B cell (primary cell): ENCODE measurements around the gene PNN. TPM values are rescaled to one million over a fixed set of nuclear protein-coding genes. Genes with fewer than 3 reads are reported as not detected.
"Not testable (repeated sequence)": the region's sequence is repeated elsewhere in the genome, so short reads cannot be mapped to it uniquely, and the experiment has no call there.

Source experiments
- ATAC-seq: fragments of 200-7000 bp; cut with Tn5 transposase; one replicate; pipeline ENCODE4 v1.10.0; 2021; ENCODE audit warnings: low read depth, mild to moderate bottlenecking, moderate number of reproducible peaks, moderate library complexity
- CTCF ChIA-PET: fragments of 350-600 bp; sonication (Branson Sonifier 250); formaldehyde crosslinking; loops from one replicate; lab custom pipeline; 2021; ENCODE audit warnings: antibody characterized with exemption, inconsistent platforms; lab: Charles Lee
- POLR2A ChIA-PET: fragments of 350-600 bp; sonication (Branson Sonifier 250); formaldehyde crosslinking; loops from one replicate; lab custom pipeline; 2021; ENCODE audit warnings: antibody characterized with exemption; lab: Charles Lee
- DNase-seq: peaks from one replicate; pipeline ENCODE4 v3.0.0; 2013
- H2AFZ ChIP-seq: 2 replicates; pipeline ENCODE4 v1.6.1; 2012; ENCODE audit warnings: mild to moderate bottlenecking, low read depth, low read length; ENCODE audit not compliant: insufficient read depth, poor library complexity, severe bottlenecking
- H3K27ac ChIP-seq, 2 donors: 1 replicate in 1 of 2; 2 replicates in 1 of 2; pipeline ENCODE4 v1.5.1; 2012 to 2013; ENCODE audit warnings: low read length in 2 of 2, mild to moderate bottlenecking in 2 of 2, moderate library complexity in 1 of 2
- H3K27me3 ChIP-seq, 4 experiments: fragments of 200-600 bp in 1 of 4; sonication (generic) in 1 of 4; replicated peaks in 1 of 4; 1 replicate in 2 of 4; 2 replicates in 2 of 4; pipeline versions ENCODE4 v1.6.1 to v1.7.0; 2013 to 2016; ENCODE audit warnings: low read length in 3 of 4, mild to moderate bottlenecking in 2 of 4, mixed read lengths in 1 of 4, moderate library complexity in 1 of 4; ENCODE audit not compliant: insufficient read depth in 4 of 4, control insufficient read depth in 3 of 4; ENCODE audit errors: control extremely low read depth in 1 of 4
- H3K36me3 ChIP-seq, 2 experiments: replicated peaks in 1 of 2; 1 replicate in 1 of 2; 2 replicates in 1 of 2; pipeline versions ENCODE4 v1.6.1 to v1.7.1; 2013; ENCODE audit warnings: low read length in 1 of 2; ENCODE audit not compliant: insufficient read depth in 2 of 2, control insufficient read depth in 1 of 2; ENCODE audit errors: control extremely low read depth in 1 of 2, extremely low read depth in 1 of 2
- H3K4me1 ChIP-seq, 2 donors: fragments of 200-600 bp in 1 of 2; sonication (generic) in 1 of 2; 1 replicate in 1 of 2; 2 replicates in 1 of 2; pipeline versions ENCODE4 v1.5.1 to v1.6.1; 2013 to 2017; ENCODE audit warnings: low read length in 2 of 2; ENCODE audit not compliant: control insufficient read depth in 2 of 2, insufficient read depth in 2 of 2
- H3K4me2 ChIP-seq: replicated peaks from 2 replicates; pipeline ENCODE3; 2012; ENCODE audit warnings: mild to moderate bottlenecking, low read depth, low read length; ENCODE audit not compliant: poor library complexity, severe bottlenecking
- H3K4me3 ChIP-seq, 5 experiments: fragments of 200-600 bp in 1 of 5; sonication (generic) in 1 of 5; 1 replicate in 3 of 5; 2 replicates in 2 of 5; pipeline versions ENCODE4 v1.5.1 to v1.7.0; 2011 to 2016; ENCODE audit warnings: low read length in 4 of 5, mild to moderate bottlenecking in 4 of 5, low read depth in 2 of 5, control low read depth in 1 of 5, moderate library complexity in 1 of 5; ENCODE audit not compliant: insufficient read depth in 1 of 5; ENCODE audit errors: control extremely low read depth in 1 of 5, extremely low read depth in 1 of 5
- H3K79me2 ChIP-seq: fragments of 200-600 bp; sonication (generic); one replicate; pipeline ENCODE4 v1.6.0; 2016; ENCODE audit warnings: low read length; ENCODE audit not compliant: control insufficient read depth, insufficient read depth
- H3K9ac ChIP-seq: fragments of 200-600 bp; sonication (generic); 2 replicates; pipeline ENCODE4 v1.6.1; 2017; ENCODE audit warnings: mild to moderate bottlenecking, low read length, moderate library complexity
- H3K9me3 ChIP-seq, 3 donors: one replicate each; pipeline versions ENCODE4 v1.6.1 to v1.7.1; 2013; ENCODE audit warnings: low read length in 2 of 3; ENCODE audit not compliant: control insufficient read depth in 2 of 3, insufficient read depth in 1 of 3; ENCODE audit errors: control extremely low read depth in 1 of 3
- H4K20me1 ChIP-seq: 2 replicates; pipeline ENCODE4 v1.6.0; 2012; ENCODE audit warnings: mild to moderate bottlenecking, low read length; ENCODE audit not compliant: insufficient read depth, control insufficient read depth, poor library complexity, severe bottlenecking
- H3K27ac Mint-ChIP-seq: one replicate; pipeline ENCODE4 v1.8.0; 2021; ENCODE audit warnings: mixed read lengths
- H3K27me3 Mint-ChIP-seq: one replicate; pipeline ENCODE4 v1.8.0; 2021; ENCODE audit warnings: mixed read lengths
- H3K4me1 Mint-ChIP-seq: one replicate; pipeline ENCODE4 v1.8.0; 2021; ENCODE audit warnings: mixed read lengths
- H3K4me3 Mint-ChIP-seq: one replicate; pipeline ENCODE4 v1.8.0; 2021; ENCODE audit warnings: mixed read lengths
- H3K9me3 Mint-ChIP-seq: one replicate; pipeline ENCODE4 v1.8.0; 2022; ENCODE audit warnings: mixed read lengths; ENCODE audit not compliant: insufficient read depth
- EZH2 ChIP-seq: IDR thresholded peaks from 2 replicates; pipeline ENCODE4 v1.6.1; 2012; ENCODE audit warnings: borderline replicate concordance, low read depth, mild to moderate bottlenecking, moderate library complexity, low read length; ENCODE audit not compliant: insufficient read depth, poor library complexity, severe bottlenecking
- WGBS: methylation state at CpG from one replicate; pipeline ENCODE4 v1.1.5; 2013; ENCODE audit warnings: missing lambda C conversion rate; ENCODE audit not compliant: insufficient coverage; 5-methylcytosine and 5-hydroxymethylcytosine counted together
- intact Hi-C: fragments of 100-400 bp; cut with micrococcal nuclease; formaldehyde crosslinking; loops from one replicate; pipeline ENCODE4 v1.10.0; 2022
- polyA plus RNA-seq: library from polyadenylated mRNA; depleted of rRNA; stranded (reverse); fragments of >200 nt; gene quantifications from 2 replicates; pipeline ENCODE4 v1.2.3, GENCODE V29; 2012
- total RNA-seq, 2 donors: library from RNA; stranded (reverse); fragments of 120-200 nt in 1 of 2; gene quantifications; 1 replicate in 1 of 2; 2 replicates in 1 of 2; pipeline versions ENCODE4 v1.2.3 to v1.2.4, GENCODE V29; 2013 to 2022
- TF ChIP-seq, protein P1 (sequence below): fragments of 200-600 bp; IDR thresholded peaks from one replicate; pipeline ENCODE4 v1.8.0; 2022; ENCODE audit warnings: antibody characterized with exemption, mild to moderate bottlenecking

PNN gene
- total and polyA plus RNA-seq, 2 donors (not counting 1 experiment from before 2014, with no cell fraction given): 49.7 to 134 TPM

DNA sequence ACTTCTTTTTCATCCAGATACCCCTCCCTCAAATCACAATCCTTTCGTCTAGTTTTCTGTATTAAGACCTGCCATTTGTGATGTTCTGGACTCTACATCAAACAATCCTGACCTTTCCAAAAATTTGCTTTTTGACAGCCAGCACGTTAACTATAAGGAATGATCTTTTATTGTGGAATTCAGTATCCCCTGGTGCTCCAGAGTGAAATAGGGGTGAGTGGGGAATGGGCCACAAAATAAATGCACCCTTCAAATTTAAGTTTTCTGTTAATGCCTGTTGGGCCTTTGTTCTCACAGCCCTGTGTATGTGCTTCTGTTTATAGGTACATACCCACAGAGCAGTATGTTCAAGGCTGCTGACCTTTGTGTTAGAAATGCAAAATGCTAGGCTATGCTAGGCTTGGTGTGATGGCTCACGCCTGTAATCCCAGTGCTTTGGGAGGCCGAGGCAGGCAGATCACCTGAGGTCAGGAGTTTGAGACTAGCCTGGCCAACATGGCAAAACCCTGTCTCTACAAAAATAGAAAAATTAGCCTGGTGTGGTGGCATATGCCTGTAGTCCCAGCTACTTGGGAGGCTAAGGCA lies 12.0 kb downstream of the PNN start:
- Histone ChIP-seq H2AFZ (no peak overlapping the region), H3K27ac (no peak overlapping the region), H3K79me2 (no peaks in the 10 kb centered on the region), H4K20me1 (peaks cover 6% of the 10 kb centered on the region), H3K36me3 (peaks cover 12 to 34% of the 10 kb centered on the region in 2 experiments), H3K4me3 (no peak overlapping the region), H3K27me3 (no peaks in the 10 kb centered on the region), H3K9me3 (no peaks in the 10 kb centered on the region), H3K4me2 (no peak overlapping the region), H3K9ac (no peak overlapping the region), H3K4me1 (no peaks in the 10 kb centered on the region)
- no peak overlapping the region for H3K4me3 Mint-ChIP-seq
- H3K4me1 Mint-ChIP-seq: peaks cover 1% of the 10 kb centered on the region
- 100% methylated on average over 1 of the region's 4 CpGs for WGBS
- DNase-seq (no peak), ATAC-seq (no peak)
- intact Hi-C loops: no loop called here
- CTCF ChIA-PET: no interaction called here
- no peak overlapping the region for H3K27ac Mint-ChIP-seq
- POLR2A ChIA-PET: no interaction called here
- no peak for TF ChIP-seq EZH2
- TF ChIP-seq, protein P1, sequence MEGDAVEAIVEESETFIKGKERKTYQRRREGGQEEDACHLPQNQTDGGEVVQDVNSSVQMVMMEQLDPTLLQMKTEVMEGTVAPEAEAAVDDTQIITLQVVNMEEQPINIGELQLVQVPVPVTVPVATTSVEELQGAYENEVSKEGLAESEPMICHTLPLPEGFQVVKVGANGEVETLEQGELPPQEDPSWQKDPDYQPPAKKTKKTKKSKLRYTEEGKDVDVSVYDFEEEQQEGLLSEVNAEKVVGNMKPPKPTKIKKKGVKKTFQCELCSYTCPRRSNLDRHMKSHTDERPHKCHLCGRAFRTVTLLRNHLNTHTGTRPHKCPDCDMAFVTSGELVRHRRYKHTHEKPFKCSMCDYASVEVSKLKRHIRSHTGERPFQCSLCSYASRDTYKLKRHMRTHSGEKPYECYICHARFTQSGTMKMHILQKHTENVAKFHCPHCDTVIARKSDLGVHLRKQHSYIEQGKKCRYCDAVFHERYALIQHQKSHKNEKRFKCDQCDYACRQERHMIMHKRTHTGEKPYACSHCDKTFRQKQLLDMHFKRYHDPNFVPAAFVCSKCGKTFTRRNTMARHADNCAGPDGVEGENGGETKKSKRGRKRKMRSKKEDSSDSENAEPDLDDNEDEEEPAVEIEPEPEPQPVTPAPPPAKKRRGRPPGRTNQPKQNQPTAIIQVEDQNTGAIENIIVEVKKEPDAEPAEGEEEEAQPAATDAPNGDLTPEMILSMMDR: no peak
- no peaks in the 10 kb centered on the region for H3K9me3 Mint-ChIP-seq
- H3K27me3 Mint-ChIP-seq: no peaks in the 10 kb centered on the region

DNA sequence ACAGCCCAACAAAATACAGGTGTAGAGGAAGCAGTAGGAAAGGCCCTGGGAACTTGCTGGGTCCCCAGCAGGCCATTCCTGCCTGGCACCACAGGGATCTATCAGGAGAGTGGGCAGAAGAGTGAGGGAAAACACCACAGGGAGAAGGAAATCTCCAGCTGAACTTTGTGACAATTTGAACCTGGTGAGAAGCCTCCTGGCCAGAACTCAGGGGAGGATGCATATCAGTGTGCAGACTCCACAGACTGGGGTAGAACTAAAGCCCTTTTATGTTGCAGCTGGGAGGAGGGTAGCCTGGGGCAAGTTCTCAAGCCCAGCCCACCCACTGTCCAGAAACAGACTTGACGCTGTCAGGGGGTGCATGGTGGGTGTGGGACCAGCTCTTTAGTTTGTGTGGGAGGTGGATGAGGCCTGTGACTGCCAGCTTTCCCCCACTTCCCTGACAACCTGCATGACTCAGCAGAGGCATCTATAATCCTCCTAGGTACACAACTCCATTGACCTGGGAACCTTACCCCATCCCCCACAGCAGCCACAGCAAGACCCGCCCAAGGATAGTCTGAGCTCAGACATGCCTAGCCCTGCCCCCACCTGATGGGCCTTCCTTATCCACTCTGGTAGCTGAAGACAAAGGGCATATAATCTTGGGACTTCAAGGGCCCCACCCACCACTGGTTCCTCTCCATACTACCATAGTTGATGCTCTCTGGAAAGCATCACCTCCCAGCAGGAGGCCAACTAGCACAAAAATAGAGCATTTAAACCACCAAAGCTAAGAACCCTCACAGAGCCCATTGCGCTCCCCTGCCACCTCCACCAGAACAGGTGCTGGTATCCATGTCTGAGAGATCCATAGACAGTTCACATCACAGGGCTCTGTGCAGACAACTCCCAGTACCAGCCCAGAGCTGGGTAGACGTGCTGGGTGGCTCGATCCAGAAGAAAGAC lies 28.9 kb downstream of the PNN start:
- TF ChIP-seq EZH2: no peak
- TF ChIP-seq, protein P1: no peak
- H2AFZ ChIP-seq: no peak overlapping the region
- H4K20me1 ChIP-seq: no peaks in the 10 kb centered on the region
- H3K27ac Mint-ChIP-seq: no peak overlapping the region
- no peaks in the 10 kb centered on the region for H3K4me1 Mint-ChIP-seq
- no peak overlapping the region for H3K27ac ChIP-seq
- no peaks in the 10 kb centered on the region for H3K36me3 ChIP-seq
- peaks cover 0 to 7% (median 0%) of the 10 kb centered on the region in 3 donors for H3K9me3 ChIP-seq
- POLR2A ChIA-PET: no interaction called here
- no peak overlapping the region for H3K9ac ChIP-seq
- H3K9me3 Mint-ChIP-seq: no peaks in the 10 kb centered on the region
- H3K4me2 ChIP-seq: no peak overlapping the region
- H3K4me3 Mint-ChIP-seq: no peak overlapping the region
- CTCF ChIA-PET: no interaction called here
- WGBS: 89% methylated on average over 4 of the region's 5 CpGs
- no peak for DNase-seq
- H3K27me3 Mint-ChIP-seq: peaks cover 4% of the 10 kb centered on the region
- no peaks in the 10 kb centered on the region for H3K4me1 ChIP-seq
- H3K79me2 ChIP-seq: no peaks in the 10 kb centered on the region
- H3K27me3 ChIP-seq: no peaks in the 10 kb centered on the region
- no peak for ATAC-seq
- intact Hi-C loops: no loop called here
- no peak overlapping the region for H3K4me3 ChIP-seq

DNA sequence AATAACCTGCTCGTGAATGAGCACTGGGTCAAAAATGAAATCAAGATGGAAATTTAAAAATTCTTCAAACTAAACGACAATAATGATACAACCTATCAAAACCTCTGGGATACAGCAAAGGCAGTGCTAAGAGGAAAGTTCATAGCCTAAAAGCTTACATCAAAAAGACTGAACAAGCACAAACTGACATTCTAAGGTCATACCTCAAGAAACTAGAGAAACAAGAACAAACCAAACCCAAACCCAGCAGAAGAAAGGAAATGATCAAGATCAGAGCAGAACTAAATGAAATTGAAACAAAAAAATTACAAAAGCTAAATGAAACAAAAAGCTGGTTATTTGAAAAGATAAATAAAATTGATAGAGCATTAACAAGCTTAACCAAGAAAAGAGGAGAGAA lies 32.4 kb downstream of the PNN start:
- H3K4me1 ChIP-seq, H3K79me2 ChIP-seq, DNase-seq, intact Hi-C loops, H3K4me1 Mint-ChIP-seq, H2AFZ ChIP-seq, H3K9me3 Mint-ChIP-seq, ATAC-seq, H3K27me3 Mint-ChIP-seq, H3K27ac ChIP-seq, H3K9me3 ChIP-seq, H3K4me3 ChIP-seq, H3K4me3 Mint-ChIP-seq, H3K27ac Mint-ChIP-seq, H3K36me3 ChIP-seq, H3K9ac ChIP-seq, H3K27me3 ChIP-seq, POLR2A ChIA-PET, H3K4me2 ChIP-seq, H4K20me1 ChIP-seq: not testable (repeated sequence)
- CTCF ChIA-PET: interaction anchor here (1.1 kb wide), 1 partner anchor 24 kb away, joined by 3 read pairs; no protein-coding TSS in a partner anchor
- 80% methylated on average over 1 of the region's 2 CpGs for WGBS
